HEK293 (cell line): ENCODE data around the gene DCPS.
"Not testable (repeated sequence)": the region's sequence is repeated elsewhere in the genome, so short reads cannot be mapped to it uniquely, and the experiment has no call there.

Experiments
- ZNF121 ChIP-seq: fragments of 450-650 bp; formaldehyde crosslinking; IDR thresholded peaks from 2 replicates; pipeline ENCODE4 v1.5.1; 2016; ENCODE audit warnings: missing biosample characterization, missing genetic modification characterization
- ZNF449 ChIP-seq: fragments of 450-650 bp; formaldehyde crosslinking; IDR thresholded peaks from 2 replicates; pipeline ENCODE4 v1.5.1; 2017; ENCODE audit warnings: missing biosample characterization, mild to moderate bottlenecking, missing genetic modification characterization, moderate library complexity

GRCh38 chr11:126373389-126374066 is 69.7 kb downstream of the DCPS start:
- not testable (repeated sequence) for TF ChIP-seq ZNF121, ZNF449 (tag by site-specific recombination)
